Iris pigment epithelial cell (primary cell): Measurements from ENCODE around the gene FAM81B.

Experiments
- DNase-seq: peaks from one replicate; pipeline ENCODE4 v3.0.0-alpha.2; 2011; ENCODE audit warnings: low read depth

The FAM81B gene

DNA sequence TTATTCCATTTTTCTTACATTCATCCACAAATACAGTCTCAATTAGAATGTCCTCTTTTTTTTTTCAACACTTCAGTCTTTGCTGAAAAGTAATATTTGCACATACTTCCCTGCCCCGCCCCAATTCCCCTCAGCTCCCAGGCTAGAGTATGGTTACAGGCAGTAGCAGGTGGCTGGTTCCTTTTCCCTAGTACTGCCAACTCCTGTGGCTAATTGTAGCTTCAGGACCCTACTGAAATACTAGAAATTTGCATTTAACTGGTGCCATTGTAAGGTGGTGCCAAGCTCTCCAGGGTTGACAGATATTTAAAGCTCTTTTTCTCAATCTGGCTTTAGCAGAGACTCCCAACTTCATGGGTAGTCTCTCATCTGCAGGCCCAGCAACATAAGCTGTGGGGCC is 80.3 kb downstream of the FAM81B start:
- no peak for DNase-seq

- DNase-seq: peak; percentile 68
These were observed 80.8 kb downstream of the FAM81B start for GRCh38 chr5:95471942-95472341.

DNA sequence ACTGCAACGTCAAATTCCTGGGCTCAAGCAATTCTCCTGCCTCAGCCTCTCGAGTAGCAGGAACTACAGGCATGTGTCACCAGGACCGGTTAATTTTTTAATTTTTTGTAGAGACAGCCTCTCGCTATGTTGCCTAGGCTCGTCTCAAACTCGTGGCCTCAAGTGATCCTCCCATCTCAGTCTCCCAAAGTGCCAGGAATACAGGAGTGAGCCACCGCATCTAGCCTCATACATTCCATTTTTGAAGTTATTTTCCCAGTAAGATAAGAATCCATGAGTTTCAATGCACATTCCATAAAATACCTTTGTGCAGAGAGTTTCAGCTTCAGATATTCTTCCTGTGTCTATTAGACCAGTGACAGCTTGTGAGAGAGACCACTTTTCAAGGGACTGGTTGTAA is 93.3 kb downstream of the FAM81B start:
- DNase-seq: no peak

- DNase-seq: no peak
These were observed 95.0 kb downstream of the FAM81B start for GRCh38 chr5:95486191-95486590.

DNA sequence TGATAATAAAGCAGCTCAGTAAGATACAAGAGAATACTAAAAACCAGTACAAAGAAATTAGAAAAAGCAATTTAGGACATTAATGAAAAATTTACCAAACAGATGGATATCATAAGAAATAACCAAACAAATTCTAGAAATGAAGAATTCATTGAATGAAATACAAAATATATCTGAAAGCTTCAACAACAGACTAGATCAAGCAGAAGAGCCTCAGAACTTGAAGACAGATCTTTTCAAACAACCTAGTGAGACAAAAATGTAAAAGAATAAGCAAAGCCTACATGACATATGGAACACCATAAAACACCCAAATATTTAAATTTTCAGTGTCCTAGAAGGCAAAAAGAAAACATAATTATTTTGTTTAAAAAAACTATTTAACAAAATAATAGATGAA is 96.7 kb downstream of the FAM81B start:
- DNase-seq: no peak
